H1 (cell line): ENCODE measurements around the gene AKAP8. TPM values are rescaled to one million over a fixed set of nuclear protein-coding genes. Genes with fewer than 3 reads are reported as not detected.

Experiments used
- CBX5 ChIP-seq: fragments of 300-800, 300-1000 bp; sonication (generic); IDR thresholded peaks from 2 replicates; pipeline ENCODE4 v1.7.1; 2016; ENCODE audit warnings: antibody characterized with exemption, low read length, low read depth
- polyA plus RNA-seq, 7 experiments: library from polyadenylated mRNA; depleted of rRNA in 3 of 7; stranded (reverse) in 5 of 7; unstranded in 2 of 7; fragments of >200 nt in 5 of 7; fragments of 200-250 nt in 2 of 7; gene quantifications; 1 replicate in 5 of 7; 2 replicates in 1 of 7; 4 replicates in 1 of 7; pipeline versions ENCODE4 v1.2.1 to v1.2.3, GENCODE V29; 2011 to 2013; ENCODE audit warnings: missing spikeins in 2 of 7, mixed read lengths in 2 of 7
- total RNA-seq: library from RNA; stranded (reverse); fragmentation: NEBNext Ultra II Directional; extraction: Animal tissue kit (Norgen Biotek cat#: 25700); gene quantifications from 2 replicates; pipeline ENCODE4 v1.2.1, GENCODE V29; 2021

The AKAP8 gene
- total and polyA plus RNA-seq, 2 of the 8 experiments (the other 6 are each of a cell fraction or from before 2014, with no cell fraction given), result 17.0 to 41.0 TPM

DNA sequence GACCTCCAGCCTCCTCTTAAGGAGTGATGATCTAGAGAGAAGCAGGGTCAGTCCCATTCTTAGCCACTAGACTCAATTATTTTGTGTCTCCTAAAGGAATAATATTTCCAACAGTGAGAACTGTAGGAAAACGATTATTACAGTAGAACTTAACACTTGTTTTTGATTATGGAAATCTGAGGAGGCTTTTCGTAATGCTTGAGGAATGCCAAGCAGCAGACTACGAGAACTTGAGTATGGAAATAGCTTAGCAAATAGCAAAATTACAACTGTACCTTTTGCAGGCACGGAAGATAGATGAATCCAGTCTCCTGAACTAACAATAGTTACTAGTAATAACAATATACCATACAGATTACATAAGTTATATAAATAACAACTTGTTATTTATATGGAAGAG is 59.5 kb downstream of the AKAP8 start (continued):
- no peak for TF ChIP-seq CBX5
